GM18519 (cell line): Measurements from ENCODE around the gene WFIKKN2.

ENCODE experiments used
- ATAC-seq: cut with Tn5 transposase; IDR thresholded peaks from one replicate; pipeline ENCODE4 v1.9.1; 2021; ENCODE audit warnings: mild to moderate bottlenecking, moderate library complexity; ENCODE audit not compliant: unreplicated experiment, low FRiP score

The WFIKKN2 gene

GRCh38 chr17:50808413-50808812, 27.0 kb upstream of the WFIKKN2 start:
- no peak for ATAC-seq

- ATAC-seq = no peak
These were observed 26.5 kb upstream of the WFIKKN2 start for GRCh38 chr17:50808888-50809287.

- ATAC-seq = no peak
These were observed 21.8 kb upstream of the WFIKKN2 start for GRCh38 chr17:50813583-50813982.

- no peak for ATAC-seq
These were observed 20.0 kb upstream of the WFIKKN2 start for GRCh38 chr17:50815400-50815799.

GRCh38 chr17:50816271-50816670, 19.1 kb upstream of the WFIKKN2 start:
- ATAC-seq = no peak

GRCh38 chr17:50816771-50817751, 18.3 kb upstream of the WFIKKN2 start:
- ATAC-seq = no peak

GRCh38 chr17:50817838-50818237, 17.5 kb upstream of the WFIKKN2 start:
- no peak for ATAC-seq

- no peak for ATAC-seq
These were observed 17.1 kb upstream of the WFIKKN2 start for GRCh38 chr17:50818261-50818660.

- ATAC-seq = no peak
These were observed 16.3 kb upstream of the WFIKKN2 start for GRCh38 chr17:50818921-50819657.

- ATAC-seq = no peak
These were observed 14.7 kb upstream of the WFIKKN2 start for GRCh38 chr17:50820651-50821050.

GRCh38 chr17:50822550-50822949, 12.8 kb upstream of the WFIKKN2 start:
- ATAC-seq = no peak

GRCh38 chr17:50824429-50824828, 11.0 kb upstream of the WFIKKN2 start:
- ATAC-seq = no peak

GRCh38 chr17:50825188-50825587, 10.2 kb upstream of the WFIKKN2 start:
- no peak for ATAC-seq

GRCh38 chr17:50828508-50829170, 6.7 kb upstream of the WFIKKN2 start:
- ATAC-seq = peak; percentile 60

GRCh38 chr17:50829332-50829731, 6.1 kb upstream of the WFIKKN2 start:
- no peak for ATAC-seq

- ATAC-seq = no peak
These were observed 5.0 kb upstream of the WFIKKN2 start for GRCh38 chr17:50830352-50830751.

- ATAC-seq = no peak
These were observed 4.4 kb upstream of the WFIKKN2 start for GRCh38 chr17:50830994-50831393.

GRCh38 chr17:50831471-50831928, 3.9 kb upstream of the WFIKKN2 start:
- no peak for ATAC-seq

GRCh38 chr17:50832267-50832863, 3.0 kb upstream of the WFIKKN2 start:
- ATAC-seq = no peak

GRCh38 chr17:50832864-50833381, 2.5 kb upstream of the WFIKKN2 start:
- no peak for ATAC-seq
